ENCODE measurements around the gene TECPR1.

DNA sequence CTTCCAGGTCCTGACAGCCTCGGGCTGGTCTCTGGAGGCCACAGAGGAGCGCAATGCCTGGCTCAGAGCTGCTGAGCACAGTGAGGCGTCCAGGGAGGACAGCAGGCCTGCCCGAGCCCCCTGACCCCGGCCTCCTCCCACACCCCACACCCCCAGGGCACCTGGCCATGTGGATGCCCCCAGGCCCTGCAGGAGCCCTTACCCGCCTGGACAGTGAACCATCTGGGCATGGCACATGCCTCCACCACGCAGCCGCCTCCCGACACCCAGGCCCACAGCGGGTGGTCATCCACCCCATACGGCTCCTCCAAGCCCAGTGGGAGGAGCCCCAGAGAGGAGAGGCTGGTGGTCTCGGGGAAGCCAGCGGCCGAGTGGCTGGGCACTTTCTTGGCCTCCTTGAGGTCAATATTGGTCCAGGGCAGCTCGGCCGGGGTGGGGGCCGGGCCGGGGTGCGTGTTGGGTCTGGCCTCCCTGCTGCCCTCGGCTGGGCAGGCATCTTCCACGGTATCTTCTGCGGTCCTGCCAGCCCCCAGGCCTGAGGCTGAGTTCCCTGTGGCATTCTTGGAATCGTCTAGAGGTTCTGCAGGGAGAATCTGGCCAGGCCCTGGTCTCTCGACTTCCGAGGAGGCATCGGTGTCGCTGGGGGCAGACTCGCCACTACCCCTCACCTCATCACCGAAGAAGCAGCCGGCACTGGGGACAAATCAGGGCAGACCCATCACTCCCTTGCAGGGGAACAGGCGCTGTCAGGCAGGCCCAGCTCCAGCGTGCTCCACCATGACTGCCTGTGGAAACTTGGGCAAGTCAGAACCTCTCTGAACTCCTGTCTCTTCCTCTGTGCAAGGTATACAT lies 18.6 kb downstream of the TECPR1 start:
- no peak for TF ChIP-seq SUZ12 (IDR thresholded peaks at IDR 0.05; ENCODE audit: extremely low read depth, insufficient read depth, insufficient read length)
- no peak for TF ChIP-seq YY1 (IDR thresholded peaks at IDR 0.05; ENCODE audit: insufficient read depth, insufficient read length)
- TF ChIP-seq ZNF274 (IDR thresholded peaks at IDR 0.05; ENCODE audit: low read depth, low read length): no peak

Data from NT2/D1 (cell line).